Activated T-cell treated with anti-CD3 and anti-CD28 coated beads for 4 hours (primary cell): ENCODE results near the gene EPSTI1.

Experiments used
- DNase-seq: peaks from one replicate; pipeline ENCODE4 v3.0.0-alpha.2; 2020

Gene EPSTI1

DNA sequence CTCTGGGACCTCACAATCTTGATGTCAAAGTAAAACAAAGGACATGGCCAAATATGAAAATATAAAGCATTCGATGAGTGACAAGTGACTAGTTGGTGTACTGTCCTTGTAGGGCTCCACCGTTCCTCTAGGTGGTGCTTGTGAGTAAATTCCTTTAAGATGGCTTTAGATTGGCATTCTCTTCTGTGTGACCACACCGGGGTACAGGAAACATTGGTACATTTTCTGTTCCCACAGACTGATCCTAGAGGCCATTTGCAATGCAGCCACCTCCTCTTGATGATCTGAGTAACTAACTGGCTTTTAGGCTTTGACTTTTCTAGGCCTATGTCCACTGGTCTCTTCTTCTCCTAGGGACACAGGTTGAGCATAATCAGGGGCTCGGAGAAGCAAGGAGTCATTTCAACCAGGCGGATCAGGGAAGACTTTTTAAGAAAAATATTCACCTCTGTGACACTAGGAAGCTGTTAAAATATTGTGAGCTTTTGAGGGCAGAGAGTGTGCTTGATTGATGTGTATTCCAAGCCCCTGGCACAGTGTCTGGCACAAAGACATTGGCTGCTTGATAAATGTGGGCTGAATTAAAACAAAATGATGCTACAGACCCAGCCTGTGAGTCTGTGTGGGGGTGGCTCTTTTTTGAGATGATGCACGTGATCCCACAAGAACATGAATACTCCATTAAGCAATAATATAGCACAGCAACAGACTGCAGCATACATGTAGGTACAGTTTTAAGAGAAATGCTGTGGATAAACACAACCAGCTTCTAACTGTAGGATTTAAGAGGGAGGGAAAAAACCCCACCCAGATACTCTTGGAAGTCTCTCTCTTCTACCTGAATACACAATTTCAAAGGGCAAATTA is 21.0 kb downstream of the EPSTI1 start:
- peak; percentile 35 for DNase-seq

DNA sequence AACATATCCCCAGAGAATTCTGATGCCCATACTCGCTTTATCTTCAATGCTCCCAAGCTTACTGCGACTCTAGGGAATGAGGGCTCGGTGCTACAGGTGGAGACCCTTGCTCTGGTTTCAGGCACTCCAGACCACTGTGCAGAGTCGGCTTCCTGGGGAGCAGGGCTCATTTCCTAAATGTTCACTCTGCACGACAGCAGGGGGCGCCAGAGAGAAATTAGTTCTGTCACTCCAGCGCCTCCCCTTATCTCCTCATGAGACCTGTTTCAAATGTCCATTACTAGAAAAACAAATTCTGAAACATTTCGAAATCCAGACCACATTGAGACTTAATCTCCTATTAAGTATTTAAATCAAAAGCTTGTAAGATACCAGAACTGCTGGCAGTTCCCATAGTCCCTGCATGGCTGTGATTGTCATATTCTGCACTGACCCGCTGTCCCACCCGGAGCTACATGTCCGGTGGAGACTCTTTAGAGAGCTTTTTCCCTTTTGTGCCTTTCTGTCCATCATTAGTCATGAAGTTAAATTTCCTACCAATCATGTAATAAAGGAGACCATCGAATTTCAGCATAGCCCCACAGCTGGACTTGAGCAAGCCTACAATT is 22.4 kb downstream of the EPSTI1 start:
- DNase-seq = peak; percentile 78

DNA sequence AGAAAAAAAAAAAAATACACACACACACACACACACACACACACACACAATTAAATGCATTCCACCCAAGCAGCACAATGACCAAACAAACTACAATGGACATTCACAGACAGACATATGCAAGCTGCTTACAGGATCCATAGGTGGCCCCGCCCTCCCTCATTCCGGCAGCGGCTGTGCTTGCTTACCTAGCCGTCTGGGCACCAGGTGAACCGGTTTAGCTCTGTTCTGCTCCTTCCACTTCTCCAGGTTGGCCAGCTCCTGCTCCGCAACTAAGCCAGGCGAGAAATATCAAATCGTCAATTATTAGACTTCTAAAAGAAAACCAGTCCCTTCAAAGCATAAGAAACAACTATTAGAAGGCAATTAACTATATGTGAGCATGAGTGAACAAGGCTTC is 23.1 kb downstream of the EPSTI1 start:
- no peak for DNase-seq

DNA sequence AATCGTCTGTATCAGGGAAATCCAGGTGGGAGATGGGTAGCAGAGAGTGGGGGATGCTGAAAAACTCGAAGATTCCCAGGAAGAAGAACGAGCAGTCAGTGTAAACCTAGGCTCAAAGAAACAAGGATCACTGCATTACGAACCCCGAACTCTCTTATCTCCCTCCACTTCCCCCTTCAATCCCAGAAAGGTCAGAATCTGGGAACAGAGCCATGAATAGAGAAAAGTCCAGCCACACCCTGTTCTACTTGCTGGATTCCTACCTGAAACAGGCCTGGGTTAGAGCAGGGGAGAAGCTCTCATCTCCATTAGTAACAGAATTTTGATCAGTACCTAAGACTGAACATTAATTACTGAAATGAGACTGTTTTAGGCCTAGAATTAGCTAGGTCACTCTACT is 24.4 kb downstream of the EPSTI1 start:
- DNase-seq = no peak

DNA sequence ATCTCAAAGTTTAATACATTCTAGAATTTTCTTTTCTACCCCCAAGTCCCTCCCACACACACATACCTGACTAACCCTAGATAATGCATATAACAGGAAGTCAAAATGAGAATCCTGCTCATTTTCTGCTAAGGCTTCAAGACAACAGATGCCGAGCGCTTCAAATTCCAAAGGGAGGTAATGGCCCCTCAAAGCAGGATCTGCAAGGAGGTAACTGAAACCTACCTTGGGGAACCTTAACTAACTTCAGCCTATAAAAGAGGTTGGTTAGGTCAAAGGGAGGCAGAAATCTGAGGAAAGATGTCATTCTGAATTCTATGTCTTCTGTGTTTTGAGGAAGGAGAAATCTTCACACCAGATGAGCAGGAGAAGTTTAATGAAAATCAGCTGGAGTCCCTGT is 26.8 kb downstream of the EPSTI1 start:
- no peak for DNase-seq

DNA sequence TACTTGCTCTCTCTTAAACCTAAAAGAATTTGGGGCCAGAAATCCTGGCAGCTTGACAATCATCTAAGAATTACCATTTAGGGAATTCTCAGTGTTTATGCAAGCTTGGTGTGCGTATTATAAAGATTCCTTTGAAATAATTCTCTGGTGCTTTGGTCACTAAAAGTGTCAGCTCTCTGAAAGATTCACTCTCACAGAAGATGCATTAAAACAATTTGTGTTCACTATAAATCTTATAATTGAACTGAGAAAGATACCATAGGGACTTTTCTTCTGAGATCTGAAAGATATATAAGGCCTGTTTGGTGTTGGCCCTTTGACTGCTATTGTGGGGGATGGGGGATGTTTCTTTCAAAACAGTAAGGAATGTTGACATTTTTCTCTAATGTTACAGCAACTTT is 27.3 kb downstream of the EPSTI1 start:
- no peak for DNase-seq

DNA sequence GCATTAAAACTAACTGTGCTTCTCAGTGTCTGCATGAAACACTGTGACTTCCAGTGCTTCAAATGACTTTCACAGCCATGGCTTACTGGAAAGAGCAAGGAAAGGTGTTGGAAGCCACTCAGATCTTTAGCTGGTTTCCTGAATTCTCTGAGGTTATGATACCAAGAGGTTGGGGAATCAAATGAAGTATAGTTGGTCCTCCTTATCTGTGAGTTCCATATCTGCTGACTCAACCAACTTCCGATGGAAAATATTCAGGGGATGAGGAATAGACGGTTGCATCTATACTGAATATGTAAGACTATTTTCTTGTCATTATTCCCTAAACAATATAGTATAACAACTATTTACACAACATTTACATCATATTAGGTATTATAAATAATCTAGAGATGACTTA is 32.4 kb downstream of the EPSTI1 start:
- no peak for DNase-seq

DNA sequence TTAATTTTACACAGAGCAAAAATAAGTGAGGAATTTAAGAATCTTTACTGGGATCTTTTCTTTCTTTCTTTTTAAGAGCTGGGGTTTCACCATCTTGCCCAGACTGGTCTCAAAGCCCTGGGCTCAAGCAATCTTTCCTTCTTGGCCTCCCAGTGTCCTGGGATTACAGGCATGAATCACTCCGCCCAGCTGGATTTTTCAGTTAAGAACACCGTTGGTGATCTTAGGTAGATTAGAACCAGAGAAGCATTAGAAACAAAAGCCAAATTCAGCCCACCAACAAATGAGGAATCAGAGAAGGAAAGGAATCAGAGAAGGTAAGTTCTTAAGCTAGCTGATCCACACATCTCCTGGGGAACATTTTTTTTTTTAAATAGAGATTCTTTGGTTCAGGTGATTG is 34.2 kb downstream of the EPSTI1 start:
- no peak for DNase-seq

DNA sequence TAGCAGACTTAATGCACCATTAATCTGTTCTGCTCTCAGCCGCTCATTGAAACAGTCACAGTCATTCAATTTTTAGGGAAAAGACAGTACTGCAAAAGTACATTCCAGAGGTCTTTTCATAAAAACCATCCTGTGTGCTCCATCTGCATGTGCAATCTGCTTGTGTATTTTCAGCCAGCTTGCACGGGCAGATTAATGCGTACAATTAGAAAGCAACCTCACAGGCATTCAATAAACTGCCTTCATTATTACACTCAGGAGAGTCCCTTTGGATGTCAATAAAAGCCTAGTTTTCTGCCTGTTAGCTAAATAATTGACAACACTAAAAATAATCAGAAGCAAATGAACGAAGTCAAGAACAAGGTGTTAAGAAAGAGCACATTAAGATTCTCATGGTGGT is 41.9 kb downstream of the EPSTI1 start:
- no peak for DNase-seq

DNA sequence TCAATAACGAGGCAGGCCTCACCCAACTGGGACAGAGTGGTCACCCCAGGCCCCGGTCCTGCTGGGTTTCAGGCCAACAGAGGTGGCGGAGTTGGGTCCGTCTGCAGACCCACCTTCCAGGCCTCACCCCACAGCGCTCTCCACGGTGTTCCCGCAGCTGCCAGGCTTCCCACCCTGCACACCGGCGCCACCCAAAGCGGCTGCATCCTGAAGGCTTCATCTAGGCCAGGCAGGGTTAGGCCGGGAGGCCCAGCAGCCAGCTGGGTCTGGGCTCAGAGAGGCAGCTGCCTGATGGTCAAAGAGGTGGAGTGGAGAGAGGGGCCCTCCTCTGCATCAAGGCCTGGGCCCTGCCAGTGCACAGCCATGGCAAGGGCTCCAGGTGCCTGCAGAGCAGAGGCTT is 44.1 kb downstream of the EPSTI1 start:
- DNase-seq = no peak

DNA sequence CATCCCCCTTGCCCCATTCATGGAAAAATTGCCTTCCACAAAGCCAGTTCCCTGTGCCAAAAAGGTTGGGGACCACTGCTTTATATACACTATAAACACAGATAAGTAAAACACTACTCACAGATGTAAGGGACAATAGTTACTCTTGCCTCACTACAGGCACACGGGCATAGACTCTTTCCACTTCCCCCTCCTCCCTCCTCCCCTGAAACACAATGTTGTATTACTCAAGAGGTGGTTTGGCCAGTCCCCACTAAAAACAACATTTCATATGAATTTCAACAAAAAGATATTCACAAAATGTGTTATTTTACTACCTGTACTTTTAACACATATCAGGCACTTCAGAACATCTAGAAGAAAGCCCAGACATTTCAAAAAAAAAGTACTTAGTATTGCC is 45.1 kb downstream of the EPSTI1 start:
- no peak for DNase-seq

DNA sequence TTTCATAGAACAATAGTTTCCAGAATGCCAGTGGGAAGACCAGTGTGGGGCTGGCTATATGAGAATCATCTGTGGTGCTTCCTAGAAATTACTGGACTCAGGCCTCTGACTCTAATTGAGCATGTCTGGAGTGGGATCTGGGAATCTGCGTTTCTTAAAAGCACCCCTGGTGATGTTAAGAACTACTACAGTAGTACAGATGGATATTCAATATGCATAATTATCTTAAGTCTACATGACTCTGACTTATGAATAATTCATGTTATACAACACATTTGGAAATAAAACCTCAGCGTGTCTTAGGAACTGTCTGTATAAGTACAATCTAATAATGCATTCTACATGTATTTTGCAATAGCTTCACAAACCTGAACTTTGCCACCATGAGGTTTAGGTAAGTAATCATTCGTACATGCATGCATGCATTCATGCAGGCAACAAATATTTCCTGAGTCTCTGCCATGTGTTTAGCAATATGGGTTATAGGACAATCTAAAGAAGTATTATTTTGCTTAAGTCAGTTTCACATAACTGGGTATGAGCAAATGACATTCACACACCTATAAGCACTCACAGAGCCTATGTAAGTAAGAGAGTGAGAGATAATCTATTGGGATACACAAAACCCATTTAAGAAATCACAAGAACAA is 62.0 kb downstream of the EPSTI1 start:
- no peak for DNase-seq

DNA sequence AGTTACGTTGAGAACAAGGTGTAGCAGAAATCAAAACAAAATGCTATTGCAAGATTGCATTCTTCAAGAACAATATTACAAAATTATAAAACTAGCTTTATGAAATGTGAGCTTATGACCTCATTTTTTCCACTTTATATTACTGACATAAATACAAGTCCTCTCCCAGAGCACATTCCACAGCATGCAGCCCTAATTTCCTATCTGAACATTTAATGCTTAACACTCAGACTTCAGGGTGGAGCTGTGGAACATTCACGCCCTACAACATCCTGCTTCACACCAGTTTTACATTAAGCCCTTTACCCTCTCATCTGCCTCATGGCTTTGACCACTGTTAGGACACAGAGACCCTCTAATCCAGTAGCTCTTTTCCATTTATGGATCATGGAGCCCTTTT is 65.5 kb downstream of the EPSTI1 start:
- no peak for DNase-seq

DNA sequence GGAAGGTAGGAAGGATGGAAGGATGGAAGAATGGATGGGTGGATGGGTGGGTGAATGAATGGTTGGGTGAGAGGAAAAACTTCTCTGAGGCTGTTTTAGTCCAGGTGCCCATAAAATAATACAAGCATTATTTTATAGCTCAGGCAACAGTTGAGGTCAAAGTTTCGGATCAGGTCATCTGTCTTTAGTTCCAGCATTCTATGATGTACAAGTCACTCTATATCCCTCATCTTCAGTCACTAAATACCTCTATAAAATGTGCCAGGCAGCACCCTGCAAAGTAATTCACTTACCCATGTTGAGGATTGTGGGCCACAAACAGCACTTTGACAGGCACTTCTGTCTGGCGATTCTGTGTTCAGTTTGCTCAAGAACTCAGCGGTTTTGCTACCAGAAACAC is 66.0 kb downstream of the EPSTI1 start:
- DNase-seq = no peak

DNA sequence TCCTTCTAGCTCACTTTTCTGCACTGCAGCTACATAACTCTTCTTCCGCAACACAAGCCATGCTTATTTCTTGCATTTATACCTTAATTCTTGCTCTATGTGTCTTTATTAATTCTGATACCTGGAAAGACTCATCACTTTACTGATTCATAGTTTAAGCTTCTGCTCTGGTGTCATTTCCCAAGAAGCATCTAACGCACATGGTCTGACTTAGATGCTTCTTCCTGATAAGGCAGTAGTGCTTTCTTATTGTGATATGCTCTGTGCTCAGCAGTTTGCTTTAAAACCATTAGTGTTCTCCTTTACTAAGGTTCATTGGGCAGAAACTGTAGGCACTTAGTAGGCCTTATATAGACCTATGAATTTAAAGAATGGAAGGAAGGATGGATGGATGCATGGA is 66.4 kb downstream of the EPSTI1 start:
- no peak for DNase-seq

DNA sequence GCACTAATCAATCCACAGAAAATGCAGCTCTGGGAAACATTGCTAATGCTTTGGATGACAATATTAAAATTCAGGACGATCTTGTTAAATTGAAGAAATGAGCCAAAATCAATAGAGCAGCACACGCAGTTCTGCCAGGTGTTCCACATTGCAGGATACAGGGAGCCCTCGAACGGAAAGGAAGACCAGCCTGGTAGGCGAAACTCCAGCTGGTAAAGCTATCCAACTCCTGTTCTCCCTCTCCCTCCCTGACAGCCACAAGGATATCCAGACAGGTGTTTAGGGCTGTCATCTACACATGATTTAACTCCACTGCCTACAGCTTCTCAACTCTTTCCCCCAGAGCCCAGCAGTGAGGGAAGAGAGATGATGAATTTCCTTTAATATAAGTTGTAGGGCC is 67.7 kb downstream of the EPSTI1 start:
- DNase-seq = no peak

DNA sequence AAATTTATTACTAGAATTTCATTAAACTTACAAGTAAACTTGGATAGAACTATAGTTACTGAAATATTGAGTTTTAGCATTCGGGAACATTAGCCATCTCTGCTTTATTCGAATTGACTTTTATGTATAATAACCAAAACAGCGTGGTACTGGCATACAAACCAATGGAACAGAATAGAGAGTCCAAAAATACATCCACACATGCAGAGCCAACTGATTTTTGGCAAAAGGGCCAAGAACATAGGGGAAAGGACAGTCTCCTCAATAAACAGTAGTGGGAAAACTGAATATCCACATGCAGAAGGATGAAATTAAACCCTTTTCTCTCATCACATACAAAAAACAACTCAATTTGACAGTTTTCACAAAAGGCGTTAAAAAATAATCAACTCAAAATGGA is 84.3 kb downstream of the EPSTI1 start:
- DNase-seq = no peak

DNA sequence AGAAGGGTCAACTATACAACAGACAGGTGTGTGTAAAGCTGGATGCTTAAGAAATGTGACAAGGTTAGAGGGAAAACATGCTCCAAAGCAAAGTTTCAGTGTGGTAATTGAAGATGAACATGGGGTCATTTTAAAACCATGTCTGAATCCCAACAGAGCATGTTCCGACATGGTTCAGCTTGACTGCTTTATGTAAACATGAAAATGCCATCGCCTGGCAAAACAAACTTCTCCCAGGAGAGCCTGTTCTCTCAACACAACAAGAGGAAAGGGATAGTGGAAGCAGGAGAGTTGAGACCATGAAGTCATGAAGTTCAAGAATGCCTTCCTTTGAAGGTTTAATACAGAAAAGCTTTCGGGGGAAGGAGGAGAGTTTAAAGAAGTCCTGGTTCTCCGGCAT is 85.8 kb downstream of the EPSTI1 start:
- no peak for DNase-seq

DNA sequence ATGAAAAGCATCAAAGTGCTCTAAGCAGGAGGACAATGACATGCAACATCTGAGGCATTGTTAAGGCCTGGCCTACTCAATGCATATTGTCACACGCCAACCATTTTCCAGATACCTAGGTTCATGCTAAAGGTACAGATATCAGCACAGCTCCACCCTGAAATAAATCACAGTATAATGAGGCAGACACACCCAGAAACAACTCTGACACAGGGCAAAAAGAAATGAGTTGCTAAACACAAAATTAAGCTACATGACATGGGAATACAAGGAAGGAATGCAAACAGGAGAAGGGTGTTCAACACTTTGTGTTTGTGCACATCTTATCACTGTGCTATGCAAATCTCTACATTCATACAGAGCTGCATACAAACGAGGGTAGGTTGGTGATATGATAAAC is 86.5 kb downstream of the EPSTI1 start:
- no peak for DNase-seq

DNA sequence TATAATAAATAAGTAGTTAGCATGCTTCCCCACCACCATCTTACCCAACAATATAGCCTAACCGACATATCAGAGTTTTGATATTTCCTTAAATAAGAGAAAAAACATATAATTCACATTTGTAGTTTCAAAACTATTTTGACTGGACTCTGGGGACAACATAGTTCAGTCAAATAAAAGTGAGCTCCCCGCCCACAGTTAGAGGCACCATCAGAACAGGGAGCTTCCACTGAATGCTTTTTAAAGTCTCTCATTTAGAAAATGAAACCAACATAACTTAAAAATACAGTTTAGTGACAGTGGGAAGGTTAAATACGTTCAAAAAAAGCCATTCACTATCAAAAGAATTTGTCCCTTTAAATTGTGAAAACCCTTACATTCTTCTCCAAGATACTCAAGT is 92.8 kb downstream of the EPSTI1 start:
- no peak for DNase-seq

DNA sequence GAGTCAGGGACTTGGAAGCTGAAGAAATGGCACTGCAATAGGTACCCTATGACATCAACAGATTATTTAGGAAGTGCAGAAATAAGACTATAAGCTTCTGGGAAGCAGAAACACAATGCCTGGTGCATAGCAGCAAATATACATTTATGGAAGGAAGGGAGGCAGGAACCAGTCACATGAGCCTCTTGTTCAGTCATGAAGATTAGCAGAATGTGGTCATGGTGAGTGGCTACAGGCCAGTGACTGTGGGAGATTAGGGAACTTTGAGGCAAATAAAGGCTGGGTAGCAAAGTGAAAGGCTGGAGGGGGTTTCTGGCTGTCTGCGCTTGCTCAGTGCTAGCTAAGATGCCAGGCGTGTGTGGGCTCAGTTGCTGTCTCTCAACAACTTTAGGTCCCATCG is 96.3 kb downstream of the EPSTI1 start:
- no peak for DNase-seq

DNA sequence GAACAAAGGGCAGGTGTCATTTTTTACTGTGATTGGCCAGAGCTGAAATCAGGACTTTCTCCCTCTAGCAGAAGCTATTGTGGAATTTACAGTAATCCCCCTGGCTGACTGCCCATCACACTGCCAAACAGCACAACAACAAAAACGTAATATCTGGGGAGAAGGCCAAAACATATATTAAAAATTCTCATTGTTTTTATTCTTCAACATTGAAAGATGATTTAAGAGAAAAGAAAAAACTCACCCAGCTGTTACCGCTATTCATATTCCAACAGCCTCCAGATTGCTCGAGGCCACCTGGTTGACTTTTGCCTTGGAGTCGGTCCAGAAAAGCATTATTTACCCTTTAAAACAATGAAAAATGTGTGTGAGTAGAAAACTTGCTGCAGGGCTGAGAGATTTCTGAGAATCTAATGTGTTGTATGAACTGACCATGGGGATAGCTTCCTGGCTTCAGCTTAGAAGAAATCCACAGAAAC is 97.2 kb downstream of the EPSTI1 start:
- no peak for DNase-seq

DNA sequence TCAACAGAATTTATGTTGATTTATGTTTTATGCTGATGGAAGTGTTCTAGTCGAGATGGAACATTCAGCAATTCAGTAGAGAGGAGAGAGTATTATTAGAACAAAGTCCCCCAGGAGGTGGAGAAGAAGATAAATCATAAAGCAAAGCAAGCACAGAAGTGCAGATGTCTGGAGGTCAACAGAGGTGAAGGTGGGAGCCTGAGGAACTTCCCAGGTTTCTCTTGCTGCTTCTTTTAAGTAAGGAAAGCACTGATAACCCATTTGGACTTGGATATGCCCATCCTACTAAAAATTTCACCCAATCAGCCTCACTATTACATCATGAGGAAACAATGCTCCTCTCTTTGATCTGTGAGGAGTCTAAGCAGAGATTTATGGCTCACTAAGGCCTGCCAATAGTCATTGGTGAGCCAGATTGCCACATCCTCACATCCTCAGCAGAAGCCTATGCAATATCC is 98.8 kb downstream of the EPSTI1 start:
- DNase-seq = no peak

DNA sequence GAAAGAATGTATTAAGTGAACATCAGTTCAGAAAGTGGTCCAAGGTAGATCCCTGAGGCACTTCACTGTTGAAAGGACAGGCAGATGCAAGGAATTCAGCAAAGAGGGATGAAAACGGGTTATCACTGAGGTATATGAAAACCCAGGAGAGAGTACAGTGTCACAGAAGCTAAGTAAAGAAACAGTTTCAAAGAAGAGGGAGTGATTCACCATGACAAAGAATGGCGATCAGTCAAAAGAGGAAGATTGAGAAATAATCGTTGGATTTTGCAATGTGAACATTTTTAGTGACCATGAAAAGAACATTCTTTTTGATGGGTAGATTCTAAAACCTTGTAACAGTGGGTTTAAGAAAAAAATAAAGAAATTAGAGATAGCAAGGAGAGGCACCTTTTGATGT is 99.3 kb downstream of the EPSTI1 start:
- no peak for DNase-seq
